ENCODE data around the gene TGFBR3. TPM values are rescaled to one million over a fixed set of nuclear protein-coding genes. Genes with fewer than 3 reads are reported as not detected.

Gene TGFBR3
- total and polyA plus RNA-seq, 9 of the 15 experiments (the other 6 are each of a cell fraction or from before 2014, with no cell fraction given) = 3.6 to 32.4 (median 15.6) TPM

GRCh38 chr1:91793189-91793588, 92.8 kb downstream of the TGFBR3 start:
- peaks cover 3 to 13% of the 10 kb centered on the region in 2 experiments; a peak in 3 of 5 replicates for H3K4me1 ChIP-seq (replicated peaks in 1 of 2; ENCODE audit: control insufficient read depth in 2 of 2, insufficient read depth in 2 of 2, low read length in 2 of 2)
- H3K9me1 ChIP-seq (ENCODE audit: control insufficient read depth, insufficient read depth, low read length) = no peaks in the 10 kb centered on the region
- BruUV-seq (replicated peaks) = no TSS peak
- no peak overlapping the region for H2AFZ ChIP-seq (ENCODE audit: low read depth, low read length)
- ChIA-PET POLR2A (interaction anchor here (1.4 kb wide), 1 partner anchor 17 kb away, joined by 3 read pairs; no protein-coding TSS in a partner anchor), CTCF (ENCODE audit: low intra/inter-chr PET ratio) (no interaction called here)
- in situ Hi-C loops (cut with MboI) = no loop called here
- H3K79me2 ChIP-seq (ENCODE audit: control insufficient read depth, insufficient read depth, low read length) = no peaks in the 10 kb centered on the region
- no peak overlapping the region for H3K4me3 ChIP-seq
- 0 out of 2 replicates have a peak, but pooled peaks have one; percentile 26 for TF ChIP-seq ATF3 (IDR thresholded peaks at IDR 0.05)
- no peak for TF ChIP-seq ATF3 (CRISPR knock-in tag; conservative IDR thresholded peaks at IDR 0.05)
- TF ChIP-seq FOS (IDR thresholded peaks at IDR 0.05; ENCODE audit: extremely low read depth, insufficient read length) = no peak
- TF ChIP-seq MAZ (CRISPR knock-in tag; conservative IDR thresholded peaks at IDR 0.05 in 1 of 2, IDR thresholded peaks at IDR 0.05 in 1 of 2) = no peak
- no peak for TF ChIP-seq HMGN3 (IDR thresholded peaks at IDR 0.05; ENCODE audit: borderline replicate concordance, extremely low read depth, insufficient read length, low read depth, low read length)
- TF ChIP-seq ZNF217 (CRISPR knock-in tag; IDR thresholded peaks at IDR 0.05) = no peak
- TF ChIP-seq ZNF695 (CRISPR knock-in tag; IDR thresholded peaks at IDR 0.05) = no peak
- TF ChIP-seq HIVEP1 (CRISPR knock-in tag; IDR thresholded peaks at IDR 0.05) = no peak
- no peaks in the 10 kb centered on the region for H3K27me3 ChIP-seq (ENCODE audit: control insufficient read depth in 2 of 2, insufficient read depth in 2 of 2, low read length in 2 of 2)
- no peaks in the 10 kb centered on the region for H3K9me3 ChIP-seq (replicated peaks; ENCODE audit: control insufficient read depth, insufficient read depth, low read depth, low read length)
- H3K4me2 ChIP-seq (ENCODE audit: insufficient read depth, low read length) = no peak overlapping the region
- H3K9ac ChIP-seq (ENCODE audit: insufficient read depth in 1 of 2, low read depth in 2 of 2, low read length in 2 of 2) = no peak overlapping the region
- H4K20me1 ChIP-seq (replicated peaks; ENCODE audit: control insufficient read depth, insufficient read depth, low read length) = no peaks in the 10 kb centered on the region
- H3K36me3 ChIP-seq (ENCODE audit: control insufficient read depth, insufficient read depth, low read length) = peaks cover 7% of the 10 kb centered on the region; the same call in 1 of the 3 replicates
- no peak for FAIRE-seq
- ATAC-seq = no peak
- intact Hi-C loops (cut with micrococcal nuclease) = no loop called here
- 96% methylated on average over 5 of the region's 5 CpGs for WGBS (ENCODE audit: insufficient coverage, low coverage, missing lambda C conversion rate)
- no peak overlapping the region for H3K27ac ChIP-seq (ENCODE audit: extremely low read depth, low read depth, low read length)
- DNase-seq (ENCODE audit: extremely low read depth in 1 of 4, low spot score in 3 of 4) = no peak
